Kidney epithelial cell (primary cell): ENCODE data around the gene RASAL2. TPM values are rescaled to one million over a fixed set of nuclear protein-coding genes. Genes with fewer than 3 reads are reported as not detected.

Source experiments
- DNase-seq: peaks from one replicate; pipeline ENCODE4 v3.0.0-alpha.2; 2010; ENCODE audit warnings: low read depth
- H3K27me3 ChIP-seq: 2 replicates; pipeline ENCODE4 v1.6.0; 2011; ENCODE audit warnings: low read length; ENCODE audit not compliant: control insufficient read depth, insufficient read depth
- H3K36me3 ChIP-seq: 2 replicates; pipeline ENCODE4 v1.5.1; 2011; ENCODE audit warnings: low read length; ENCODE audit not compliant: control insufficient read depth, insufficient read depth
- H3K4me3 ChIP-seq: 2 replicates; pipeline ENCODE4 v1.5.1; 2011; ENCODE audit warnings: low read depth, mild to moderate bottlenecking, control low read depth, low read length
- CTCF ChIP-seq: IDR thresholded peaks from 2 replicates; pipeline ENCODE4 v1.5.1; 2011; ENCODE audit warnings: mild to moderate bottlenecking, moderate library complexity, low read length, control low read depth, inconsistent platforms; ENCODE audit not compliant: insufficient read depth, poor library complexity, severe bottlenecking
- total RNA-seq: library from RNA; depleted of rRNA; stranded (reverse); fragments of >200 nt; gene quantifications from 2 replicates; pipeline ENCODE4 v1.2.3, GENCODE V29; 2015

The RASAL2 gene
- total RNA-seq, 1 donor from 2014 or later: 18.3 TPM

- Histone ChIP-seq H3K36me3 (no peaks in the 10 kb centered on the region), H3K27me3 (no peaks in the 10 kb centered on the region), H3K4me3 (no peak overlapping the region)
- TF ChIP-seq CTCF: no peak
- DNase-seq: no peak
Measured at GRCh38 chr1:178146436-178146835, 52.5 kb downstream of the RASAL2 start.

GRCh38 chr1:178150610-178151009 is 56.7 kb downstream of the RASAL2 start:
- no peak for TF ChIP-seq CTCF
- Histone ChIP-seq H3K27me3 (no peaks in the 10 kb centered on the region), H3K36me3 (no peaks in the 10 kb centered on the region), H3K4me3 (no peak overlapping the region)
- no peak for DNase-seq

GRCh38 chr1:178151831-178152230 is 57.9 kb downstream of the RASAL2 start:
- no peak for DNase-seq
- no peak overlapping the region for H3K4me3 ChIP-seq
- H3K27me3 ChIP-seq: no peaks in the 10 kb centered on the region
- H3K36me3 ChIP-seq: no peaks in the 10 kb centered on the region
- TF ChIP-seq CTCF: no peak

GRCh38 chr1:178155481-178156255 is 61.8 kb downstream of the RASAL2 start:
- Histone ChIP-seq H3K4me3 (no peak overlapping the region), H3K27me3 (no peaks in the 10 kb centered on the region), H3K36me3 (no peaks in the 10 kb centered on the region)
- DNase-seq: no peak
- no peak for TF ChIP-seq CTCF

GRCh38 chr1:178160736-178161475 is 67.0 kb downstream of the RASAL2 start:
- DNase-seq: no peak
- no peak overlapping the region for H3K4me3 ChIP-seq
- H3K27me3 ChIP-seq: no peaks in the 10 kb centered on the region
- no peaks in the 10 kb centered on the region for H3K36me3 ChIP-seq
- no peak for TF ChIP-seq CTCF
